T-helper 2 cell treated with Interferon-gamma antibody and Interleukin-4, amounts not matched to agents 100 ng/mL and 5 ng/mL, for 36 hours (primary cell): ENCODE measurements around the gene ADCY3. TPM values are rescaled to one million over a fixed set of nuclear protein-coding genes. Genes with fewer than 3 reads are reported as not detected.
"Not testable (repeated sequence)": the region's sequence is repeated elsewhere in the genome, so short reads cannot be mapped to it uniquely, and the experiment has no call there.

Experiments
- intact Hi-C: fragments of 100-400 bp; cut with micrococcal nuclease; formaldehyde crosslinking; loops from one replicate; pipeline ENCODE4 v1.15.1; 2023
- total RNA-seq: library from RNA; stranded (reverse); gene quantifications from 2 replicates; pipeline ENCODE4 v1.2.3, GENCODE V29; 2022

Gene ADCY3
- total RNA-seq, 1 donor from 2014 or later, result 73.3 TPM

GRCh38 chr2:24852431-24853020, 67.5 kb downstream of the ADCY3 start:
- intact Hi-C loops, result no loop called here

- intact Hi-C loops, result no loop called here
Measured at GRCh38 chr2:24852026-24852425, 68.0 kb downstream of the ADCY3 start.

- intact Hi-C loops, result no loop called here
Measured at GRCh38 chr2:24850944-24851343, 69.1 kb downstream of the ADCY3 start.

- intact Hi-C loops, result no loop called here
Measured at GRCh38 chr2:24845691-24846090, 74.3 kb downstream of the ADCY3 start.

- intact Hi-C loops, result no loop called here
Measured at GRCh38 chr2:24844023-24844685, 75.9 kb downstream of the ADCY3 start.

GRCh38 chr2:24843330-24843860, 76.6 kb downstream of the ADCY3 start:
- intact Hi-C loops, result no loop called here

- intact Hi-C loops, result no loop called here
Measured at GRCh38 chr2:24842081-24843050, 77.7 kb downstream of the ADCY3 start.

GRCh38 chr2:24840962-24841945, 78.8 kb downstream of the ADCY3 start:
- intact Hi-C loops, result no loop called here

GRCh38 chr2:24840164-24840869, 79.7 kb downstream of the ADCY3 start:
- intact Hi-C loops, result no loop called here

GRCh38 chr2:24839729-24840128, 80.3 kb downstream of the ADCY3 start:
- intact Hi-C loops, result no loop called here

GRCh38 chr2:24838541-24838940, 81.5 kb downstream of the ADCY3 start:
- intact Hi-C loops, result no loop called here

- intact Hi-C loops, result no loop called here
Measured at GRCh38 chr2:24837996-24838513, 82.0 kb downstream of the ADCY3 start.

GRCh38 chr2:24836706-24837105, 83.3 kb downstream of the ADCY3 start:
- intact Hi-C loops, result no loop called here

GRCh38 chr2:24836206-24836605, 83.8 kb downstream of the ADCY3 start:
- intact Hi-C loops, result no loop called here

- intact Hi-C loops, result not testable (repeated sequence)
Measured at GRCh38 chr2:24835411-24835810, 84.6 kb downstream of the ADCY3 start.

GRCh38 chr2:24834733-24835395, 85.2 kb downstream of the ADCY3 start:
- intact Hi-C loops, result no loop called here

- intact Hi-C loops, result no loop called here
Measured at GRCh38 chr2:24833821-24834732, 86.0 kb downstream of the ADCY3 start.
